Measurements from ENCODE around the gene MOCS1.

MOCS1 gene

DNA sequence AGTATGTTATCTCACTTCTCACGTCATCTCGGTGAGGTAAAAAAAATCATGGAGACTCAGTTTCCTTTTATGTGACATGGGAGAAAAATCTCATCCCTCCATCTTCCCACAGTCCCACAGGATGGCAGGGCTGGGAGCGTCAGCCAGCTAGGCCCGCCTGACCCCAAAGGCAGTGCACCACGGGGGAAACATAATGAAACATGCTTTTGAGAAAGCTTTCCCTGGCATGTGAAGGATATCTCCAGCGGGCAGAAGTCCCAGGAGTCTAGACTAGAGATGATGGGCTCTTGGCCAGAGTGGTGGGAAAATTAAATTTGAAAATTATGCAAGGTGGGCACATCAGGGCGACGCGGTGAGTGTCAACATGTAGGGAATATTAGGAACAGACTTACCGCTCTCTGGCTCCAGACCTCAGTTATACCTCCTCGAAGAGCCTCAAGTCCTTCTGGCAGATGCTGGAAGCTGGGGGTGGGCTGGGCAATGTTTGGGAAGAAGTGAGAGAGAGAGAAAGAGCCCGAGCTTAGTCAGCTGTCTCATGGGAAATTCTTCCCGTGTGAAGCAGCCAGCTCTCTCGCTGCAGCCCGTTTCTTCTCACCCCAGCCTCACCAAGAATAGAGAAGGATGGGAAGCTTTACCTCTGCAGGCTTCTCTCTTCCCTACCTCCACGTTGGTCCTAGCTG, 52.3 kb downstream of the MOCS1 start:
- no peak for DNase-seq (ENCODE audit: low read depth in 1 of 2, low spot score in 1 of 2)

DNA sequence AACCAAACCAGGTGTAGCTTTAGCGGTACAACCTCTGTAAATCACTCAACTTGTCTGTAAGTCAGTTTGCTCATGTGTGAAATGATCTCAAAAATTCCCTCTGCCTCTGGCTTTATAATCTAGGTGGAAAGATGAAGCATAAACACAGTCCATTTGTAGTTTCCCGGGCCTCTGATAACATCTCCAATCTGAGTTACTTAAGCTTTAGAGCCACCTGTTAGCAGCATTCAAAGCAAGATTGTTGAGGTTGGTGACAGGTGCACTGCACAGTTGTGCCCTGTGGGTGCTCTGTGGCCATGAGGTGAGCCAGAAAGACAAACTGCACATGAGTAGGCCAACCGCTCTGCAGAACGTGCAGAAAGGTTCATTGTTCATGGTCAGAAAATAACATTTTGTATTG, 53.7 kb downstream of the MOCS1 start:
- DNase-seq (ENCODE audit: low read depth in 1 of 2, low spot score in 1 of 2) = no peak

DNA sequence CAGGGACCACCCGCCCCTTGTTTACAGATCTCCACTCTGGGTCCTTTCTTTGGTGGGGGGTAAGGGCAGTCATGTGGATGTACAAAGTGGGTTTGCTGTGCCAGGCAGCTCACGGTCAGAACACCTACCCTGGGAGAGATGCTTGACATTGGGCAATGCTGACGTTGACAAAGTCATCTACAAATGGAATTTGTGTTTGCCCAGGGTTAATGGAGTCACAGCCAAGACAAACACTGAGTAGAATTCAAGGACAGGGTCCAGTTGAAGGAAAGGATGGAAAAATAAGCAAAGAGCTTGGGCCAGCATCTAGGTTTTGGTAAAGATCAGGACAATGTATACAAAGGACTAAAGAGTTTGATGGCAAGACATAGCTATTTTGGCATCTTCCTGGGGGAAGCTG, 54.7 kb downstream of the MOCS1 start:
- no peak for DNase-seq (ENCODE audit: low read depth in 1 of 2, low spot score in 1 of 2)

DNA sequence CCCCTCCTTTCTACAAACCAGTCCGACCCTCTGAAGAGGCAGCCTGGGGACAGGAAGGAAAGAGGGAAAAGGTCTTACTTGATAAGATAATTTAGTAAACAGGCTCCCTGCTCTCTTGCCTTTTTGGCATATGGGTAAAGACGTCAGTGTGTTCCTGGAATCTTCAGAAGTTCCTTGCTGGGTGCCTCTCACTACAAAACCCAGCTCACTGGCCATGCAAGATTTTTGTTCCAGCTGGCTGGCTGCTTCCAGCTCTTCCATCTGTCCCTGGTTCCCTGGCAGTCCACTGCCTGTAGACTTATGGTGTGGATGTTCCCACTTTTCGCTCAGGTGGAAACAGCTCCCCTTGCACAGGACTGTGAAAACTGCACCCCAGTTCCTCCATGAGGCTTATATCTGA, 57.4 kb downstream of the MOCS1 start:
- DNase-seq (ENCODE audit: low read depth in 1 of 2, low spot score in 1 of 2) = no peak

DNA sequence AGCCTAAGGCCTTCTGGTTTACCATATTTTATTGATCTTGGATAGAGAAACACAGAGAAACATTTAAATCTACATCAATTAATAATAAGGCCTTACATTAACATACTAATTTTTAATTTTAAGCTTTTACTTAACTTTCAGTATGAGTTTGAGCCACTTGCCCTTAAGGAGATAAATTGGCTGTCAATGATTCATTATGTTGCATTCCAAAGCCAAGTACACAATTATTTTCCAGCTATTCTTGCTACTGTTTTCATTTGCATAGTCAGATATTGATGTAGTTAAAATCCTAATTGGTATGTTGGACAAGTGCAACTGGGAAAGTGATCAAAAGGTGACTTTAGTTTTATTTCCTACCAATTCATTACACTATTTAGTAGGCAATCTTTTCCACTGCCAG, 58.2 kb downstream of the MOCS1 start:
- DNase-seq (ENCODE audit: low read depth in 1 of 2, low spot score in 1 of 2) = no peak

DNA sequence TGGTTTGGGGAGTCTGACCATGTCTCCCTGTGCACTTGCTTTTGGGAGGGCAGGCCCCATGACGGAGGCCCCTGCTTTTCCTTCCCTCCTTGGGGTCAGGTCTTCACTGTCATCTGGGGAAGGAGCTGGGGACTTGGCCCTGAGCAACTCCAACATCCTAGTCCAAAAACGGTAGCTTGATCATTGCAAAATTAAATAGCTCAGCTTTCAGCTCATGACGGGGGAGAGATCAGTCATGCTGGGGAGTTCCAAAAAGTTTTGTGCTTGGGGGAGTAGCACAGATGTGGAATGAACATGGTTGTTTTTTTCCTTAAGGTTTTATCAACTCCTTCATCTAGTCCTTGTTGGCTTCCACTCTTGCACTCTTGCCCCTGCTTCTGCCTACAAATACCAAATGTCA, 60.8 kb downstream of the MOCS1 start:
- no peak for DNase-seq (ENCODE audit: low read depth in 1 of 2, low spot score in 1 of 2)

DNA sequence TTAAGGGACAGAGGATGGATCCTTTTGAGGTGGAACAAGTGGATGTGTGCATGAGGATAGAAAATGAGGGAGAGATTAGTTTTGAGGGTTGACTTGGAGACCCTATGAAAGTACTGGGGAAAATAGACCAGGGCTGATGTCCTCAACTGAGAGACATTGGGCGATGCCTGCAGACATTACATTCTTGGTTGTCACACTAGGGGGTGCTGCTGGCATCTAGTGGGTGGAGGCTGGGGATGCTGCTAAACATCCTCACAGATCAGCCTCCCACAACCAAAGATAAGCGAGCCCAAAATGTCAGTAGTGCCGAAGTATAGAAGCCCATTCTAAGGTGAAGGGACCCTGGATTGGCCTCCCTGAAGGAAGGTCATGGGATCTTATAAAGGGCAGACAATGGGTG, 63.3 kb downstream of the MOCS1 start:
- no peak for DNase-seq (ENCODE audit: low read depth in 1 of 2, low spot score in 1 of 2)

DNA sequence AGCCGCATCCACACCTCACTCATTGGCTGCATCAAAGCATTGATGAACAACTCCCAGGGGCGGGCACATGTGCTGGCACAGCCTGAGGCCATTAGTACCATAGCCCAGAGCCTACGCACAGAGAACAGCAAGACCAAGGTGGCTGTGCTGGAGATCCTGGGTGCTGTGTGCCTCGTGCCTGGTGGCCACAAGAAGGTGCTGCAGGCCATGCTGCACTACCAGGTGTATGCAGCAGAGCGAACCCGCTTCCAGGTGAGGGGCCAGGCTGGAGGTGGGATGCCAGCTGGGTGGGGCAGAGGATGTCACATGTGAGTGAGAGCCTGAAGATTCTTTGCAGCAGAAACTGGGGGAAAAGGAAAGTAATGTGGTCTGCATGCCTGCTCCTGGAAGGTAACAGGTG, 66.7 kb downstream of the MOCS1 start:
- no peak for DNase-seq (ENCODE audit: low read depth in 1 of 2, low spot score in 1 of 2)

DNA sequence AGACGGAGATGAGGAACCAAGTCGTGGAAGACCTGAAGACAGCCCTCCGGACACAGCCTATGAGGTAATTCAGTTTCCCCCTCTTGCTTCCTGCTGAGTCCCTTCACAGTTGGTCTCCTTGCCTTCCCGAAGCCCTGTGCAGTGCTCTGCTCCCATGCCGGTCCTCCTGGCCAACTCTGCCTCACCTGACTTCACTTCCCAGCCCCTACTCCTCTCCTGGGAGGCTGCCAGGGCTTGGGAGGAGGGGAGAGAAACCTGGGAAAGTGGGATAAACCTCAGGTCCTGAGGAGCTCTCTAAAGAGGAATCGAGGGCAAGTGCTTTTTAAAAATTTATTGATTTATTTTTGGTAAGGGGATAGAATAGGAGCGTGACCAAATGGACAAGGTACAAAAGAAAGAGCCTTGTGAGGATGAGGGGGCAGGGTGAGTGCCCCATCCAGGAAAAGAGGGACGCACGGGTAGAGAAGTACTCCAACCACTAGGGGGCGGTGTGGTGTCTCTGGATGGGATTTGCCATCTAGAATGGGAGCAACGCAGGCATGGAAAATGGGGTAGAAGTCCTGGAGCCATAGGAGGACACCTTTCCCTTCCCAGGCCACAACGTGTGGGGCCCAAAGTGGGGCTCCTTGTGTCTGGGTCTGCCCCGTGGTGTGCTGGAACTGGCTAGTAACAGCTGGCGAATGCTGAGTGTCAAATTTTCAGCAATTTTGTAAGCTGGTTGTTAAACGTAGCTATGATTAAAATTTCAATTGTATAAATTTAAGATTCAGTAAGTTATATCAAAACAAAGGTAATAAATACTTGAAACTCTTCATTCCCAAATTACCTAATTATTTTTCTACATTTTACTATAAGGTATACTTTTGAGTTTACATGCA, 69.0 kb downstream of the MOCS1 start:
- peak; percentile 18 to 20 for DNase-seq (ENCODE audit: low read depth in 1 of 2, low spot score in 1 of 2)

DNA sequence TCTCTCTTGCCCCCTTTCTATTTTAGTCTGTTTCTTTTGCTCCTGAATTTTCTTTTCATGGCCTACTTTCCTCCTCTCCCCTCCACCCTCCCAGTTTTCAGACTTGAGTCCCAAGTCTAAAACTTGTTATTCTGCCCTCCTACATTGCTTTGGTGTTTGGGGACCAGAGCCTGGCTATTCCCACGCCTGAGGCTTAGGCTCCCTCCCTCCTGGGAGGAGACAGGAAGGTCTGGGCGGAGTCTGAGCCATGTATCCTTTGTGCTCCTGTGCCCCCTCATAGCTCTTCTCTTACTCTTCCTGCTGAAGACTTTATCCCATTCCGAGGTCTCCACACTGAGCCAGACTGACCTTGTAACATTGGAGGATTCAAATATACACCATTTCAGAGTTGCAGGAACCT, 72.6 kb downstream of the MOCS1 start:
- DNase-seq (ENCODE audit: low read depth in 1 of 2, low spot score in 1 of 2) = no peak

DNA sequence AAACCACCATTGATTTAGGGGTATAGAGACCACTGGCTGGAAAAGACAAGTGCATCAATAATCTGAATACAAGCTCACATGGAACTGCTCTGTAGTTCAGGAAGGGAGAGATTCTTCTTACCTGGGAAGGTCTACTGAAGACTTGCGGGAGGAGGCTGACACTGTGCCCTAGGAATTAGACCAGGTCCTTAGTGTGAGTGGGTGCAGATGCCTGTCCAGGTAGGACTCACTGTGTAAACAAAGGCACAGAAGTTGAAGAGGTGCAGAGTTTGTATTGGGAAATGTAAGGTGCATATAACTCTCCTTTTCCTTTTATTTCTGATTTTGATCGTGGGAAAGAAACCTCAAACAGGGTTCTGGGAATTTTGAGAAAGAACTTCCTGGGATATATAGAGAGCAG, 75.2 kb downstream of the MOCS1 start:
- no peak for DNase-seq (ENCODE audit: low read depth in 1 of 2, low spot score in 1 of 2)

DNA sequence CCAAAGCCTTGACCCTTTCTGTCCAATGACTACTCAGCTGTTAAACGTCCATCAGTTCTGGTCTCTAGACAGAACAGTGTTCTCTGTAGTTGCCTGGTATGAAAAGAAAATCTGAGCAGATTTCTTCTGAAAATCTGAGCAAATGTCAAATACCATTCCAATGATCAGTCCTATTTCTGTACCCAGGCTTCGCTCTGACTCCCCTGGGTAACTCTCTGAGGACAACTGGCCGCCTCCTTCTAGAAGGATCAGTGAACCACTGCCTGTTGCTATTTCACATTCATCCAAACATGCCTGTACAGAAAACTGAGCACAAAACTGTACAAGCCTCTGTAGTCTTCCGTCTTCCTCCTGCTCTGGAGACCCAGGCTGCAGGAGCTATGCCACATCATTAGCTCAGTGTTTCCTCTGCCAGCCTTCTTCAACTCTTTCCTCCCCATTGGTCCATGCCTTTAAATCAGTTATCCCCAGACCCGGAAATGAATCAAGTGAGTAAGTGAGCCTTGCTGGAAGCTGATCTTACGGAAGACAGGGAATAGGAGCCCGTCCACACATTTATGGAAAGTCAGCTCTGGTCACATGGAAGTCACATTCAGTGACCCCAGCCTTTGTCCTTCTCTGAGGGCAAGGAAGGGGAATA, 78.8 kb downstream of the MOCS1 start:
- DNase-seq (ENCODE audit: low read depth in 1 of 2, low spot score in 1 of 2) = no peak

All from activated T-helper 1 cell treated with anti-CD3 and anti-CD28 coated beads, Interleukin-2, amount 50 U/mL, for 16 hours (primary cell).